ENCODE measurements around the gene RETN.

DNA sequence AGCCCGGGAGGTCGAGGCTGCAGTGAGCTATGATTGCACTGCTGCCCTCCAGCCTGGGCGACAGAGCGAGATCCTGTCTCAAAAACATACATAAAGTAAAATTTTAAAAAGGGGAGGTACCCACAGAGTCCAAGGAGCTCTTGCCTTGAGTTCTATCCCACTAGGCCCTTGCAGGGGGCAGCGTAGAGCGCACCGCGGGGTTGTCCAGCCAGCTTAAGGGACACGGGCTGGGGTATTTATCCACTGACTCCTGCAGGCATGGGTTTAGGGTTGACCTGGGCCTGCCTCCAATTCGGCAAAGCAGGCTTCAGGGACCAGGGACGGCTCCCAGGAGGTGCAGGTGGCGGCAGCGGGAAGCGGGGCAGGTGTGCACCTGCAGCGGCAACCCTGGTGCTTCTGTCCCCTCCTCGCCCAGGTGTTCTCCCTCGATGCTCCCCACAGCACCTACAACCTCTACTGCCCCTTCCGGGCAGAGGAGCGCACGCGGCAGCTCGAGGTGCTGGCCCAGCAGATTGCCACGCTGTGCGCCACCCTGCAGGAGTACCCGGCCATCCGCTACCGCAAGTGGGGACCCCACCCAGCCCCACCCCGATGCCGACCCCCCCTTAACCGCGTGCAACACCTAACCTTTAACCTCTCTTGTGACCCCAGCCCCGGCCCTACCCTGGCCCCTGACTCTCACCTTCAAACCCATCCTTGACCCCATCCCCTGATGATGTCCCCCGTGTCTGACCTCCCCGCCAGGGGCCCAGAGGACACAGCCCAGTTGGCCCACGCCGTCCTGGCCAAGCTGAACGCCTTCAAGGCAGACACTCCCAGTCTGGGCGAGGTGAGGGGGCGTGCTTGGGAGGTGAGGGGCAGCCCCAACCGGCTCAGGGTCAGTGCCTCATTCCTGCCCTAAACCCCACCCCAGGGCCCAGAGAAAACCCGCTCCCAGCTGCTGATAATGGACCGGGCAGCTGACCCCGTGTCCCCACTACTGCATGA, 27.3 kb upstream of the RETN start:
- TF ChIP-seq POLR2AphosphoS5 (IDR thresholded peaks at IDR 0.05; ENCODE audit: borderline replicate concordance, low read depth, low read length) (no peak), EZH2 (IDR thresholded peaks at IDR 0.05) (no peak)
